ENCODE results near the gene KATNBL1. TPM values are rescaled to one million over a fixed set of nuclear protein-coding genes. Genes with fewer than 3 reads are reported as not detected.

Gene KATNBL1
- total and polyA plus RNA-seq, 9 of the 15 experiments (the other 6 are each of a cell fraction or from before 2014, with no cell fraction given) = 6.6 to 46.0 (median 24.0) TPM

- no peak for TF ChIP-seq MNT (conservative IDR thresholded peaks at IDR 0.05)
- no peak for TF ChIP-seq RAD21 (CRISPR knock-in tag; conservative IDR thresholded peaks at IDR 0.05 in 1 of 2, IDR thresholded peaks at IDR 0.05 in 1 of 2)
Observed at GRCh38 chr15:34213690-34214089, 3.8 kb upstream of the KATNBL1 start (continued).

GRCh38 chr15:34206011-34206410 is 3.9 kb downstream of the KATNBL1 start:
- Histone ChIP-seq H3K27me3 (ENCODE audit: control insufficient read depth in 2 of 2, insufficient read depth in 2 of 2, low read length in 2 of 2) (no peaks in the 10 kb centered on the region), H3K4me2 (ENCODE audit: insufficient read depth, low read length) (no peak overlapping the region), H2AFZ (ENCODE audit: low read depth, low read length) (no peak overlapping the region), H3K27ac (ENCODE audit: extremely low read depth, low read depth, low read length) (no peak overlapping the region), H3K4me1 (replicated peaks in 1 of 2; ENCODE audit: control insufficient read depth in 2 of 2, insufficient read depth in 2 of 2, low read length in 2 of 2) (no peaks in the 10 kb centered on the region; a peak in 1 of 5 replicates), H4K20me1 (replicated peaks; ENCODE audit: control insufficient read depth, insufficient read depth, low read length) (no peaks in the 10 kb centered on the region), H3K9ac (ENCODE audit: insufficient read depth in 1 of 2, low read depth in 2 of 2, low read length in 2 of 2) (no peak overlapping the region), H3K4me3 (no peak overlapping the region), H3K36me3 (ENCODE audit: control insufficient read depth, insufficient read depth, low read length) (peaks cover 8% of the 10 kb centered on the region), H3K9me3 (replicated peaks; ENCODE audit: control insufficient read depth, insufficient read depth, low read depth, low read length) (no peaks in the 10 kb centered on the region), H3K9me1 (ENCODE audit: control insufficient read depth, insufficient read depth, low read length) (no peaks in the 10 kb centered on the region), H3K79me2 (ENCODE audit: control insufficient read depth, insufficient read depth, low read length) (peaks cover 66% of the 10 kb centered on the region)
- ChIA-PET CTCF (ENCODE audit: low intra/inter-chr PET ratio) (no interaction called here), POLR2A (no interaction called here)
- ATAC-seq (no peak), FAIRE-seq (no peak), DNase-seq (ENCODE audit: extremely low read depth in 1 of 4, low spot score in 3 of 4) (no peak)
- in situ Hi-C loops (cut with MboI) = no loop called here
- BruUV-seq (replicated peaks) = no TSS peak
- TF ChIP-seq CBX3 (IDR thresholded peaks at IDR 0.05; ENCODE audit: borderline replicate concordance in 1 of 2, low read length in 2 of 2) (no peak), GTF2E2 (tag; IDR thresholded peaks at IDR 0.05) (no peak), ZNF449 (CRISPR knock-in tag; IDR thresholded peaks at IDR 0.05) (no peak), ZNF184 (CRISPR knock-in tag; IDR thresholded peaks at IDR 0.05) (no peak), ATF6 (CRISPR knock-in tag; IDR thresholded peaks at IDR 0.05) (no peak), GATAD2A (IDR thresholded peaks at IDR 0.05) (no peak), ILK (tag; IDR thresholded peaks at IDR 0.05; ENCODE audit: borderline replicate concordance, low read depth) (no peak)
- 82% methylated on average over 4 of the region's 4 CpGs for WGBS (ENCODE audit: insufficient coverage, low coverage, missing lambda C conversion rate)
- intact Hi-C loops (cut with micrococcal nuclease) = loop anchor here (5.0 kb wide), 1 partner anchor 79 kb away; no protein-coding TSS in a partner anchor

Measured in K562 (cell line).